ENCODE data around the gene IFI27. TPM values are rescaled to one million over a fixed set of nuclear protein-coding genes. Genes with fewer than 3 reads are reported as not detected.

IFI27 gene
- total and polyA plus RNA-seq, 2 donors (not counting 1 experiment from before 2014, with no cell fraction given) = 0.15 to 0.81 TPM

GRCh38 chr14:94139006-94139405 lies 28.5 kb downstream of the IFI27 start:
- H4K20me1 ChIP-seq (ENCODE audit: control insufficient read depth, insufficient read depth, low read length, poor library complexity, severe bottlenecking) = no peaks in the 10 kb centered on the region
- WGBS (ENCODE audit: insufficient coverage) = 74% methylated on average over 2 of the region's 5 CpGs
- H3K9ac ChIP-seq (ENCODE audit: low read length) = no peak overlapping the region
- peaks cover 2% of the 10 kb centered on the region for H3K4me1 Mint-ChIP-seq
- H3K4me3 Mint-ChIP-seq = no peak overlapping the region
- peaks cover 17% of the 10 kb centered on the region for H3K27me3 Mint-ChIP-seq
- ChIA-PET POLR2A (interaction anchor here (0.7 kb wide), 1 partner anchor 27 kb away, joined by 5 read pairs; no protein-coding TSS in a partner anchor), CTCF (interaction anchor here (0.6 to 9.4 kb wide), 9 partner anchors 10 to 609 kb away, joined by 3 to 195 read pairs (median 4); no protein-coding TSS in a partner anchor)
- intact Hi-C loops (cut with micrococcal nuclease) = loop anchor here (10.0 kb wide), 1 partner anchor 1184 kb away; no protein-coding TSS in a partner anchor
- no peaks in the 10 kb centered on the region for H3K79me2 ChIP-seq (ENCODE audit: control insufficient read depth, insufficient read depth, low read length)
- no peak for TF ChIP-seq EZH2 (IDR thresholded peaks at IDR 0.05; ENCODE audit: borderline replicate concordance, insufficient read depth, low read depth, low read length, poor library complexity, severe bottlenecking)
- TF ChIP-seq, protein P1, sequence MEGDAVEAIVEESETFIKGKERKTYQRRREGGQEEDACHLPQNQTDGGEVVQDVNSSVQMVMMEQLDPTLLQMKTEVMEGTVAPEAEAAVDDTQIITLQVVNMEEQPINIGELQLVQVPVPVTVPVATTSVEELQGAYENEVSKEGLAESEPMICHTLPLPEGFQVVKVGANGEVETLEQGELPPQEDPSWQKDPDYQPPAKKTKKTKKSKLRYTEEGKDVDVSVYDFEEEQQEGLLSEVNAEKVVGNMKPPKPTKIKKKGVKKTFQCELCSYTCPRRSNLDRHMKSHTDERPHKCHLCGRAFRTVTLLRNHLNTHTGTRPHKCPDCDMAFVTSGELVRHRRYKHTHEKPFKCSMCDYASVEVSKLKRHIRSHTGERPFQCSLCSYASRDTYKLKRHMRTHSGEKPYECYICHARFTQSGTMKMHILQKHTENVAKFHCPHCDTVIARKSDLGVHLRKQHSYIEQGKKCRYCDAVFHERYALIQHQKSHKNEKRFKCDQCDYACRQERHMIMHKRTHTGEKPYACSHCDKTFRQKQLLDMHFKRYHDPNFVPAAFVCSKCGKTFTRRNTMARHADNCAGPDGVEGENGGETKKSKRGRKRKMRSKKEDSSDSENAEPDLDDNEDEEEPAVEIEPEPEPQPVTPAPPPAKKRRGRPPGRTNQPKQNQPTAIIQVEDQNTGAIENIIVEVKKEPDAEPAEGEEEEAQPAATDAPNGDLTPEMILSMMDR (IDR thresholded peaks at IDR 0.05) = no peak
- H3K4me3 ChIP-seq (ENCODE audit: control extremely low read depth in 1 of 5, extremely low read depth in 1 of 5, insufficient read depth in 1 of 5, low read depth in 2 of 5, low read length in 4 of 5) = no peak overlapping the region
- peaks cover 0 to 3% of the 10 kb centered on the region in 2 donors for H3K4me1 ChIP-seq (ENCODE audit: control insufficient read depth in 2 of 2, insufficient read depth in 2 of 2, low read length in 2 of 2)
- DNase-seq (no peak), ATAC-seq (ENCODE audit: low read depth) (no peak)
- no peaks in the 10 kb centered on the region for H3K9me3 Mint-ChIP-seq (ENCODE audit: insufficient read depth)
- no peak overlapping the region for H2AFZ ChIP-seq (ENCODE audit: insufficient read depth, low read depth, low read length, poor library complexity, severe bottlenecking)
- H3K27me3 ChIP-seq (replicated peaks in 1 of 4; ENCODE audit: control extremely low read depth in 1 of 4, control insufficient read depth in 3 of 4, insufficient read depth in 4 of 4, low read length in 3 of 4) = peaks cover 0 to 7% (median 1%) of the 10 kb centered on the region in 4 experiments
- H3K27ac Mint-ChIP-seq = no peak overlapping the region
- no peak overlapping the region for H3K4me2 ChIP-seq (replicated peaks; ENCODE audit: low read depth, low read length, poor library complexity, severe bottlenecking)
- H3K27ac ChIP-seq (ENCODE audit: low read length in 2 of 2) = no peak overlapping the region
- H3K36me3 ChIP-seq (replicated peaks in 1 of 2; ENCODE audit: control extremely low read depth in 1 of 2, control insufficient read depth in 1 of 2, extremely low read depth in 1 of 2, insufficient read depth in 2 of 2, low read length in 1 of 2) = no peaks in the 10 kb centered on the region
- peaks cover 2 to 4% (median 3%) of the 10 kb centered on the region in 3 donors for H3K9me3 ChIP-seq (ENCODE audit: control extremely low read depth in 1 of 3, control insufficient read depth in 2 of 3, insufficient read depth in 1 of 3, low read length in 2 of 3)

DNA sequence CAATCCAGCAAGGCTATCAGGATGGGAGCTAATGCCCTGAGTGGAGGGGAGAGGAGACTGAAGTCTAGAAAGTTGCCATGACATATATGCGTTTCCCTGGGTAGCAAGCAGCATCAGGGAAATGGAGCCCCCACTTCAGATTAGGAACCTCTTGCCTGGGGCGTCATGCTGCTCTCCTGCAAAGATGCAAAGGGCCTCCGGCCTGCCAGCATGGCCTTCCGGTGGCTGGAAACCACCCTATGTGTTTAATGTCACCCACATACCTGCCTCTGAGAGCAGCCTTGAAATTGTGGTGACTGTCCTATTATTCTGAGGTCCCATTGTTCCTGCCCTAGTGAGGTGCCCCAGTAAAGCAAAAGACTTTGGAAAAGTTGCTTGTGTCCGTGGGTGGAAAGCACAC lies 28.9 kb downstream of the IFI27 start:
- Histone ChIP-seq H4K20me1 (ENCODE audit: control insufficient read depth, insufficient read depth, low read length, poor library complexity, severe bottlenecking) (no peaks in the 10 kb centered on the region), H3K36me3 (replicated peaks in 1 of 2; ENCODE audit: control extremely low read depth in 1 of 2, control insufficient read depth in 1 of 2, extremely low read depth in 1 of 2, insufficient read depth in 2 of 2, low read length in 1 of 2) (no peaks in the 10 kb centered on the region), H3K4me1 (ENCODE audit: control insufficient read depth in 2 of 2, insufficient read depth in 2 of 2, low read length in 2 of 2) (peaks cover 0 to 3% of the 10 kb centered on the region in 2 donors), H3K27me3 (replicated peaks in 1 of 4; ENCODE audit: control extremely low read depth in 1 of 4, control insufficient read depth in 3 of 4, insufficient read depth in 4 of 4, low read length in 3 of 4) (peaks cover 0 to 7% (median 1%) of the 10 kb centered on the region in 4 experiments), H3K79me2 (ENCODE audit: control insufficient read depth, insufficient read depth, low read length) (no peaks in the 10 kb centered on the region), H3K4me3 (ENCODE audit: control extremely low read depth in 1 of 5, extremely low read depth in 1 of 5, insufficient read depth in 1 of 5, low read depth in 2 of 5, low read length in 4 of 5) (no peak overlapping the region), H3K4me2 (replicated peaks; ENCODE audit: low read depth, low read length, poor library complexity, severe bottlenecking) (no peak overlapping the region), H3K9me3 (ENCODE audit: control extremely low read depth in 1 of 3, control insufficient read depth in 2 of 3, insufficient read depth in 1 of 3, low read length in 2 of 3) (peaks cover 2 to 4% (median 3%) of the 10 kb centered on the region in 3 donors), H2AFZ (ENCODE audit: insufficient read depth, low read depth, low read length, poor library complexity, severe bottlenecking) (no peak overlapping the region), H3K27ac (ENCODE audit: low read length in 2 of 2) (no peak overlapping the region), H3K9ac (ENCODE audit: low read length) (no peak overlapping the region)
- WGBS (ENCODE audit: insufficient coverage) = 83% methylated on average over 2 of the region's 5 CpGs
- DNase-seq (no peak), ATAC-seq (ENCODE audit: low read depth) (no peak)
- H3K4me1 Mint-ChIP-seq = peaks cover 2% of the 10 kb centered on the region
- no peak overlapping the region for H3K4me3 Mint-ChIP-seq
- intact Hi-C loops (cut with micrococcal nuclease) = loop anchor here (10.0 kb wide), 1 partner anchor 1185 kb away; no protein-coding TSS in a partner anchor
- ChIA-PET CTCF (interaction anchor here (0.6 to 9.4 kb wide), 5 partner anchors 32 to 203 kb away, joined by 3 to 195 read pairs (median 4); no protein-coding TSS in a partner anchor), POLR2A (interaction anchor here (0.7 kb wide), 1 partner anchor 26 kb away, joined by 5 read pairs; no protein-coding TSS in a partner anchor)
- TF ChIP-seq, protein P1 (IDR thresholded peaks at IDR 0.05) = no peak
- TF ChIP-seq EZH2 (IDR thresholded peaks at IDR 0.05; ENCODE audit: borderline replicate concordance, insufficient read depth, low read depth, low read length, poor library complexity, severe bottlenecking) = no peak
- H3K27me3 Mint-ChIP-seq = peaks cover 17% of the 10 kb centered on the region
- H3K9me3 Mint-ChIP-seq (ENCODE audit: insufficient read depth) = no peaks in the 10 kb centered on the region
- no peak overlapping the region for H3K27ac Mint-ChIP-seq

Data from B cell (primary cell).